ENCODE results near the gene MAP3K20.

The MAP3K20 gene

DNA sequence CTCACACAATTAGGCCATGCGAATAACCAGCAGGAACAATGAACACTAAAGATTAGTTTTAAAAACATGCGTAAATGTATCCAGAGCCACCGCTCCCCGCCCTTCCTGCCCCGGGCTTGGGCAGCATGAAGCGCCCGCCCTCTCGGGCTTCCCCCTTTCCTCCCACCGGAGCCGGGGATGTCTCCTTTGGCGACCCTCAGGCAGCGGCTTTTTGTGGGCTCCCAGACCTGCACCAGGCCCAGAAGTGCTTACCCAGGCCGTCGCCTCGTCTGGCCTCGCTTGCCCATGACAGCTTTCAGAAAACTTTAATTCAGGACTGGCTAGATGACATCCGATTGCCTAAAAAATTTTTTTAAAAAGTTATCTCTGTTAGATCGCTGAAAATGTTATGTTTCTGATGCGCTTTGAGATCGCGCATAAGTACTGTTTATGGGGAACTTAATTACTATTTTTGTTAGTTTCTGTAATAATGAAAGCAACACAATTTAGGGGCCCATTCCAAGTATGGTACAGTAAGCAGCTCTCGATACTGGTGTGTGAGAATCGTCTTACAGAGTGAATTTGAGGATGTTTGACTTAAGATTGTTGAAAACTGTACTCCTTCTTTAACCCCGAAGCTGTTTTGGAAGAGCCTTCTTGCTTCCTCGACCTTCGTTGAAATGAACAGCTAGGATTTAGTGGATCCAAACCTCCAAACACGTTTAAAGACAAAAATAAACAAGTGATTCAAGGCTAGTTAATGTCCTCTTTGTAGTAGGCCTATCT, 1.1 kb downstream of the MAP3K20 start:
- peak overlapping the region; percentile 71 for H3K4me3 ChIP-seq (replicated peaks; ENCODE audit: low read depth, low read length)
- TF ChIP-seq CTCF (IDR thresholded peaks at IDR 0.05; ENCODE audit: low read length, missing control alignments), result no peak
- DNase-seq (ENCODE audit: low read depth), result peak; percentile 56

DNA sequence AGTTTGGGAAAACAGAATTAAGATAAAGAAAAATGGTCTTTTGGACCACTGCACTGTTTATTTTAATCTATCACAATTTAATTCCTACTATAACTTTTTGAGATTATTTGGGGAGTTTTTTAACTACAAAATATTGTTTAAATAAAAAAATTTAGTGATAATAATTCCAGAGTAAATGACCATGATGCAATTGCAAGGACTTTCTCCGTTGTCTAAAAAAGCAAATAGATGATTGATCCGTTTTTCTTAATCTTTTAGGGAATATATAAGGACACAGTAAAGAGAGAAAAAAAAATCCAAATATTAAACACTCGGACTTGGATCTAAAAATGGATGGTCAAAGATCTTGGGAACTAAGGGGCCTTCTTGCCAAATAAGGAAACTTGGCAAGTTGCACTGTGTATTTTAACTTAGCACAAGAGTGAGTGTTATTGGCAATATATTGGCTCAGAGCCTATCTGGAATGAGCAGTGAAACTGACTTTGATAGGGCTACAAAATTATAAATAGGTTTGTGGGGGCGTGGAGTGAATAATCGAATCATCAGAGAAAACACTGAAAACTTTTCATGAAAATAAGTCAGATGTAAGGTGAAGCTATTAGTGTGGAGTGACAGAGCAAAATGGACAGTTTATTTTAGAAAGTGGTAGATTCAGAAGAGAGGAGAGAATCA, 2.0 kb downstream of the MAP3K20 start:
- H3K4me3 ChIP-seq (replicated peaks; ENCODE audit: low read depth, low read length), result peak overlapping the region; percentile 71
- DNase-seq (ENCODE audit: low read depth), result peak; percentile 63
- TF ChIP-seq CTCF (IDR thresholded peaks at IDR 0.05; ENCODE audit: low read length, missing control alignments), result no peak

GRCh38 chr2:173079141-173079540, 3.5 kb downstream of the MAP3K20 start:
- TF ChIP-seq CTCF (IDR thresholded peaks at IDR 0.05; ENCODE audit: low read length, missing control alignments), result no peak
- H3K4me3 ChIP-seq (replicated peaks; ENCODE audit: low read depth, low read length), result no peak overlapping the region
- no peak for DNase-seq (ENCODE audit: low read depth)

GRCh38 chr2:173079973-173080860, 4.6 kb downstream of the MAP3K20 start:
- H3K4me3 ChIP-seq (replicated peaks; ENCODE audit: low read depth, low read length), result no peak overlapping the region
- TF ChIP-seq CTCF (IDR thresholded peaks at IDR 0.05; ENCODE audit: low read length, missing control alignments), result no peak
- DNase-seq (ENCODE audit: low read depth), result peak; percentile 83

DNA sequence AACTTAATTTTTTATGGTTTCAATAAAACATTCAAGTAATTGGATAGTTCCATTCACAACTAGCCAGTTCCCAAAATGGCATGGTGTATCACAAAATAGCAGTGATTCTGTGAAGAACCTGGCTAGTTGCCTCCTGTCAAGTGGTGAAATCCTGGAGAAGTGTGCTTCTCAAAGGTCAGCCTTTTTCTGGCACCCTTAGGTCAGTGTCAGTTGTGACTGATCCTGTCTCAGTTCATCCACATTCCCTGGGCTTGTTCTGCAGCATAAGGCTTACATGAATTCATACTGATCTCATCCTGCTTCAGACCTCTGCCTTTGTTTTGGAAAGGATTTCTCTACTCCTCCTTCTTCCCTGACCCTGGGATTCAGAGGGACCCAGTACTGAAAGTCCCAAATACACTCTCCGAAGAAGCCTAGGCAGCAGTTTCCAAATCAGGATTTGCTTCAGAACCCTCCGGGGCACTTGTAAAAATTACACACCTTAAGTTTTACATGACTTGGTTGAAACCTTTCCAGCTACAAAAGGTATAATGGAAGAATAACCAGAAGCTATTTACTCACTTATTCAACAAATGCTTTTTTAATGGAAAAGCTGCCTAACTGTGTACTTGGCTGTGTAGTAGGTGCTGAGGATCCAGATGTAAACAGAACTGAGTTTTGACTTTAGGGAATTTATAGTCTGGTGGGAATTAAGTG, 11.0 kb downstream of the MAP3K20 start:
- DNase-seq (ENCODE audit: low read depth), result no peak
- no peak for TF ChIP-seq CTCF (IDR thresholded peaks at IDR 0.05; ENCODE audit: low read length, missing control alignments)
- no peak overlapping the region for H3K4me3 ChIP-seq (replicated peaks; ENCODE audit: low read depth, low read length)

- DNase-seq (ENCODE audit: low read depth), result no peak
- no peak overlapping the region for H3K4me3 ChIP-seq (replicated peaks; ENCODE audit: low read depth, low read length)
- no peak for TF ChIP-seq CTCF (IDR thresholded peaks at IDR 0.05; ENCODE audit: low read length, missing control alignments)
Measured at GRCh38 chr2:173087214-173087581, 11.6 kb downstream of the MAP3K20 start.
